ENCODE results near the gene FAM120B. TPM values are rescaled to one million over a fixed set of nuclear protein-coding genes. Genes with fewer than 3 reads are reported as not detected.

FAM120B gene
- total and polyA plus RNA-seq, 2 experiments from 2014 or later: 7.2 to 16.7 TPM

GRCh38 chr6:170423814-170424603 is 117.5 kb downstream of the FAM120B start (continued):
- TF ChIP-seq ZNF462 (CRISPR knock-in tag; IDR thresholded peaks at IDR 0.05) (no peak), CTCF (conservative IDR thresholded peaks at IDR 0.05; ENCODE audit: low read depth in 2 of 2) (no peak; a peak in 1 of 4 replicates), POLR2AphosphoS5 (IDR thresholded peaks at IDR 0.05; ENCODE audit: low read depth) (no peak), EZH2phosphoT487 (IDR thresholded peaks at IDR 0.05; ENCODE audit: unreplicated experiment) (no peak), ETS1 (IDR thresholded peaks at IDR 0.05) (no peak), JUNB (IDR thresholded peaks at IDR 0.05; ENCODE audit: unreplicated experiment) (no peak), ZNF114 (CRISPR knock-in tag; IDR thresholded peaks at IDR 0.05) (no peak)

Measured in GM23338 (cell line).